HG03108 (cell line): ENCODE data around the gene BACE2.
"Not testable (repeated sequence)": the region's sequence is repeated elsewhere in the genome, so short reads cannot be mapped to it uniquely, and the experiment has no call there.

Experiments
- ATAC-seq: cut with Tn5 transposase; IDR thresholded peaks from one replicate; pipeline ENCODE4 v1.9.1; 2021; ENCODE audit warnings: moderate library complexity; ENCODE audit not compliant: unreplicated experiment

BACE2 gene

DNA sequence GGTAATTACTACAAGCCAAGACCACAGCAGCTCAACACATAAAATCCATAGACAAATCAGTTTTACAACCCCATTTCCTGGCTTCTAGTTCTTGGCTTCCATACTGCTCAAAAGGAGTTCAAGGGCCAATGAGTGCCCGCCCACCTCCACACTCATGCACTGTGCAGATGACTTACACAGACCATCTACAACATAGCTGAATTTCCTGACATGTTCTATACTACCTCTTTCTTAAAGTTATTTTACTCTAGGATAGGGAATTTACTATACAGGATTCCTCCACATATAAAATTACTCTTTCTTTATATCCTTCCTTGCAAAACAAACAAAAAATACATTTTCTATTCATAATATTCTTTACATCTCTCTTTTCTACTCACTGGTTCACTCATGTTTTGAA lies 14.6 kb downstream of the BACE2 start:
- ATAC-seq, result no peak

DNA sequence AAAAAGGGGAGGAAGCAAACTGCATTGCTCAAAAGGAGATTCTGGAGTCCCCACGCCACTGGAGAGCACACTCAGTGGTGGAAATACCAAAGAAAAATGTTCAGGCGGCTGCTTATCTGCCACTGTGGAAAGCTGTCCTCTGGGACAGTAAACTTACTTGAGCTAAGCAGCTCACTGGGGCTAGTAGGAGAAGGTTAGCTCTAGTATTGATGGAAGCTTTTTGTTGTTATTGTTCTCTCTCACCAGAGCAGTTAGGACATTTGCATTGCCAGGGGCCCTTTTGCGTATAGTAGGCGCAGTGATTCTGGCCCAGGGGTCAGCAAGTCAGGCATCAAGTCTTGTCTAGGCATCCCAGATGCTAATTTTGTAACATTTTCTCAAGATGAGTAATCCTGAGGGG lies 15.6 kb downstream of the BACE2 start:
- no peak for ATAC-seq

DNA sequence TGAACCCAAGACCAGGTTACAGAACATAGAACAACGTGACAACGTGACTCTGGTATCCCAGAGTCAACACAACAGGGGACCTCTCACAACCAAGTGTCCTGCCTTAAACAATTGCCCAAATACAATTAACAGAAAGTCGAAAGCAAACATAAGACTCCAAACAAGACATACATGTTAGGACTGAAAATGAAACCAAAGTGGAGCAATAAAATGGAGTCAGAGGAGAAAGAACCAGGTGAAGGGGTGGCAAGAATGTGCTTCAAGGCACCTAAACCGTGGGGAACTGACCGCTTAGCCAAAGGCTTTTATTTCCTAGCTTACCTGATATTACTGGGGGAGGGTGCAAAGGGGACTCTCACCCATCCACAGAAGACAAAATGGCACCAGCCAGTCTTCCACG lies 17.8 kb downstream of the BACE2 start:
- no peak for ATAC-seq

DNA sequence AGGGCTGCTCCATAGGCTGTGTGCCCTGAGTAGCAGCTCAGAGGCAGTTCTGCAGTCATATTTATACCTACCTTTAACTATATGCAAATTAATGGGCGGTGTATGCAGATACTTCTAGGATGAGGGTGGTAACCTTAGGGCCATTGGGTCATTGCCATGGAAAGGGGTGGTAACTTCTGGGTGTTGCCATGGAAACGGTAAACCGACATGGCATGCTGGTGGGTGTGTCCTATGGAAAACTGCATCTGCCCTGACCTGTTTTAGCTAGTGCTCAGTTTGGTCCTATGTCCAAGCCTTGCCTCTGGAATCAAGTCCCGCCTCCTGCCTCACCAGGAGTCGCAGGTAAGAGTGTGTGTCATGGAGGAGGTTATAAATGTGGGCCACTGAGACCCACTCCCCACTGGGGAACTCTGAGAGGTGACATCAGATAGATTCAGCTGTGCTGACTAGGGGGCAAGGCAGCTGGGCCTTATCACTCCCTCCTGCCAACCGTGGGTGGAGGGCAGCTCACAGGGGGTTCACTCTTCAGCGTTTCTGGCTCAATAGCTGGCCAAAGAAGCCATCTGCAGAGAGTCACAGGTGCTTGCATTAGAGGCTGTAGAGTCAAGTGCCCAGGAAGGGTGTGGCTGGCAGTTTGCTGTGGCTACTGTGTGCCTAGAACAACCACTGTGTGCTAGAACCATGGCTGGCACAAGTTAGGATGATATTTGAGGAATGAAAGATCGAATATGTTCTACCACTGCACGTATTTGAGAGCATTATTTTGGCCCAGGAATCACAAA lies 19.0 kb downstream of the BACE2 start:
- no peak for ATAC-seq

DNA sequence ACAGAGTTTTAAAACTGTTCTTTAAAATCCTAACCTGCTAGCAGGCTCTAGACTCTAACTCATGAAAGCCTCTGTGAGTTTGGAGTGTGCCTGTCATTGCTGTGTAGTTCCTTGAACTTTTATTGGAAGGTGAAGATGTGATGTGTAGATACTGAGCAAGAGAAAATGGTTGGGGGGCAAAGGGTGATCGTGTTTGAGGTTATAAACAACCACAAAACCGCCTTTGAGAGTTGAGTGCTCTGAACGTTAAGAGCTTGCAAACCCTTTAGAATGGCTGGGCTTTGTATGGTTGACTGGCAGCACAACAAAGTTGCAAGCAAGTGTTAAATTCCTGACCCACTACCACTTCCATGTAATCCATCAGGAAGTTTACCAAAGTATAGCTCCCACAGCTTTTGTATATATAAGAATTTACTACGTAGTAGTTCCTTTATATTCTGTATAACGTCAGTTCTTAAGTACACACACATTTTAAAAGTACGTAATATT lies 19.6 kb downstream of the BACE2 start:
- no peak for ATAC-seq

DNA sequence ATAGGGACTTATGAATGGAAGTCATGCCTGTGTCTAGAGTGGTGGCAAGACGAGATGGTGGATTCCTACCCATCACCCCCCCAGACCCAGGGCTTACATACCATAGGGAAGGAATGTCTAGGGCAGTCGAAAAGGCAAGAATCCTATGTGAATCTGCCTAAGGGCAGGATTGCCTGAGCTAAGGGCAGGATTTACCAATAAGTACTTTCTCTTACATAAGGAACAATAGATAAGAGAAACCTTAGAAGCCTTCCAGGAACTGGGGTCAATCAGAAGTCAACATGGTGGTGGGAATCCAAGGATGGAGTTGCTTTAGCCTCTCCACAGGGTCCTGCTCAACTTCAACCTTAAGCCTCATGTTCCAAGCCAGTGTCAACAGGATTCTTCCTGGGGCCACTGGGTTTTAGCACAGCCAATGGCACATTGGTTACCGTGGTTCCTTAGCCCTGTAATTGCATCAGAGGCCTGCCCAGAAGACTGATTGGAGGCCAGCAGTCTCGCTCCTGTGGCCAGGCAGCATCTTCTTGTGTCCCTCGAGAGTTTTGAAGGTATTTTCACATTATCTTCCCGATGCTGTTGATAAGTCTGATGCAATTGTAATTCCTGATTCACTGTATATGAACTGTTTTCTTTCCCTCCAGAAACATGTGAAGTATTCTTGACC lies 20.7 kb downstream of the BACE2 start:
- ATAC-seq, result no peak

DNA sequence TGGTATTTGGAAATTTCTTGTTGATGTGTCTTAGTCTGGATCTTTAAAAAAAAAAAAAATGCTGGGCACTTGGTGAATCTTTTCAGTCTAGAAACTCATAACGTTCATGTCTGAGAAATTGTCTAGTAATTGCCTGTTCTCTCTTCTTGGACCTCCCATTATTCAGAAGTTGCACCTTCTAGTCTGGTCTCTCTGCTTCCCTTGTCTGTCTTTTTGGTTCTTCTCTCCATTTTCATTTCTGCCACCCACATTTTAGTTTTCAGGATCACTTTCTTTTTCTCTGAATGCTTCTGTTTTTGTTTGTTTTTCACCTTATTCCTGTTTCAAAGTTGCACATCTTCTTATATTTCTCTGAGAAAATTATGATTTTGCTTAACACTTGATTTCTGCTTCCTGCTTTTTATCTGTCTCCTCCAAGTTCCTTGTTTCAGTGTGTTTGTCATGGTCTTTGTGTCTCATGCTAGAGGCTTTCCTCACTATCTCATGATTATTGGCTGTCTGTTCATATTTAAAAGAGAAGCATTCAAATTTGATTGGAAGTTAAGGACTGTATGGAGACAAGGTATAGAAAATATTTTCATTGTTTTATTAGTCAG lies 21.3 kb downstream of the BACE2 start:
- no peak for ATAC-seq

DNA sequence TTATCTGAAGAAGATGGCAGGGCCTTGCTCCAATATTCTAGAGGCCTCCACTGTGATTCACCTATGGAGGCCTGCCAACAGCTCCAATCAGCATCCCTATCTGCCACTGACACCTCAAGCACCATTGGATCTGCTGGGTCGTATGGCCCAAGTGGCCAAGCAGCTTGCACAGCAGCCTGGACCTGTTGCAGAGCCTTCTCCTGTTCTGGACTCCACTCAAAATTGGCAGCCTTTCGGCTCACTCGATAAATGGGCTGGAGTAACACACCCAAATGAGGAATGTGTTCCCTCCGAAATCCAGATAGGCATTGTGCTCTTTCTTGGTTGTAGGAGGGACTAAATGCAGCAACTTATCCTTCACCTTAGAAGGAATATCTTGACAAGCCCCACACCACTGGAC lies 24.6 kb downstream of the BACE2 start:
- ATAC-seq, result not testable (repeated sequence)

DNA sequence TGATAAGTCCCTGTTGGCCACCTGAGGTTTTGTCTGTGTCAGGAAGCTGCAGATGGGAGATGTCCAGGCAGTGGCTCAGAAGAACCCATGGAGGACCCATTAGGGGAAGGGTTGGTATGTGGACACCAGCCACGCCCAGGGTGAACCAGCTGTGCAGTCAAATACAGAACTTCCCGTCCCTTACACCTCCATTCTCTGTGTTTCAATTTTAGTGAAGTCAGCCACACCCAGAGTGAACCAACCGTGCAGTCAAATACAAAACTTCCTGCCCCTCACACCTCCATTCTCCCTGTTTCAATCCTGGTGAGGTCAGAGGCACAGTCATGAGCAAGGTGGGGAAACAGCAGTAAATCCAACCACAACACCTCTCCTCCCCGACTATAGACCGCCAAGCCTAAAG lies 27.4 kb downstream of the BACE2 start:
- ATAC-seq, result no peak

DNA sequence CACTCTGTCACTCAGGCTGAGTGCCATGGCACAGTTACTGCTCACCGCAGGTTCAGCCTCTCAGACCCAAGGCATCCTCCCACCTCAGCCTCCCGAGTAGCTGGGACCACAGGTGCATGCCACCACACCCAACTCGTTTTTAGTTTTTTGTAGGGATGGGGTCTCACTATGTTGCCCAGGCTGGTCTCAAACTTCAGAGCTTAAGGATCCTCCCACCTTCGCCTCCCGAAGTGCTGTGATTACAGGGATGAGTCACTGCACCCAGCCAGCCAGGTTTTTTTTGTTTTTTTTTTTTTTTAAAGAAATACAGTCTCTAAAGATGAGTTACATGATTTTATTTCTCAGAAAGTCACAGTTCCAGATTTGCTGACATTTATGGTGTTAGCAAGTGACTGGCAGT lies 29.0 kb downstream of the BACE2 start:
- ATAC-seq, result no peak

DNA sequence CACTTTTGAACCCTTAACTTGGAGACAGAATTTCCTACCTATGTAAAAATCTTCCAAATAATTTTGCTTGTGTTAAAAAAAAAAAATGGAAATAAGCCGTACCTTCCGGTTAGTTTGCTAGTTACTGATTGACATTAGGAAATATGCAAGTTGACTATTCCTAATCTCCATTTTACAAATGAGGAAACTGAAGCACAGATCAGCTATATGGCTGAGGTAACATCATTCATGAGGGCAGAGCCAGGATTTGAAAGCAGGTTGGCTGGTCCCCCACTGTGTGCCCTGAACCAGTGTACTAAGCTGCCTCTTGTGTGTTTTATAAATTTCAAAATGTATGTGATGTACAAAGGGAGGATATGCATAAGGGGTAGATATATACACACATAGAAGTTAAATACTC lies 29.6 kb downstream of the BACE2 start:
- no peak for ATAC-seq

DNA sequence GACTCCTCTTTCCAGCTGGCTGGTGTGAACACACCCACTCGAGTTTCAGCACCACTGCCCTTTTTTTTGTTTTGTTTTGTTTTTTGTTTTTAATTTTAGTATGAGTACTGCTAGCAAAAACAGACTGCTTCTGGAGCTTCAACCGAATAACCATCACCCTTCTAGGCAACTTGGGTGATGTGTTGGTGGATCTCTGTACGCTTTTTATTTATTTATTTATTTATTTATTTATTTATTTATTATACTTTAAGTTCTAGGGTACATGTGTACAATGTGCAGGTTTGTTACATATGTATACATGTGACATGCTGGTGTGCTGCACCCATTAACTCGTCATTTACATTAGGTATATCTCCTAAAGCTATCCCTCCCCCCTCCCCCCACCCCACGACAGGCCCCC lies 30.7 kb downstream of the BACE2 start:
- not testable (repeated sequence) for ATAC-seq

DNA sequence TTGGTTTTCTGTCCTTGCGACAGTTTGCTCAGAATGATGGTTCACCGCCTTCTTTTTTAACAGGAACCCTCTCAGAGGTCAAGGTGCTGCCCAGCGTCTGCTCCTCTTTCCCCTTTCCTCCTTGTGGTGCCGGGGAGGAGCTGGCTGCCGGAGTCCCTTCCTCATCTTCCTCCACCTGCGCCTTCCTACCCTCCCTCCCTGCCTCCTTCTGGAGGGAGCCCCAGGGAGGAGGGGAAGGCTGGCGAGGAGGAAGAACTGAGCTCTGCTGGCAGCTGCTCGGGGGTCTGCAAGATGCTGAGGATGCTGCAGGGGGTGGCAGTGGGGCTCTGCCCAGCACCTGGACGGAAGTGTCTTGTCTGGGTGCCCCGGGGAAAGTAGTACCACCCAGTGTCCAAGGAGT lies 31.2 kb downstream of the BACE2 start:
- no peak for ATAC-seq

DNA sequence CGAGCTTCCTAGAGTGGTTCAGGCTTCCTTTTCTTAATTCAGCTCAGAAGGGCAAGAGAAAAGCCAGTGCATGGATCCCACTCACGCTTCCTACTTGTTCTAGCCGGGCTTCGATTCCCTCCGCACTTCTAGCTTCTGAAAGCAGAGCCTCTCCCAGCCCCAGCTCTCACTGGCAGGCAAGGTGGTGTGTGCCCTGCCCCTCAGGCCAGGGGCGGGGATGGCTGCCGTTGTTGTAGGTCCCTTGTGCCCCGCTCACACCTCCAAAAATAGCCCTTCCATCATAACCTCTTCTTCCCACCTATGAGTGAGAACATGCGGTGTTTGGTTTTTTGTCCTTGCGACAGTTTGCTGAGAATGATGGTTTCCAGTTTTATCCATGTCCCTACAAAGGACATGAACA lies 31.6 kb downstream of the BACE2 start:
- no peak for ATAC-seq

DNA sequence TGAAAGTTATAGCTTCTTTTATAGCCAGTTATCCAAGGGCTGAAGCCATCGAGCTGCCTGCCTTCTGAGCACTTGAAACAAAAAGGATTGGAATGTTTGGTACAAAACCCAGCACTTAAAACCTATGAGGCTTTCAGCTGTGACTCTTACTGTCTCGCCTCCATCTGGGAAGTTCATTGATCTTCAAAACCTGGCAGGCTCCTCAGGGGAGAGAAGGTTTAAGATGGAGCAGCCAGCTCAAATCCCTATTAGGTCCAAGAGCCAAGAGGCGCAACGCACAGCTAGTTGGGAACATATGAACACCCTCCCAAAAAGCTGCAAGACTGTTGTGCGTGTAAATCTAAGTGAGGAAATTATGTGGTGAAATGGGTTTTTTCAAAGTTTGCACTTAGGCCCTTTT lies 33.4 kb downstream of the BACE2 start:
- ATAC-seq, result no peak

DNA sequence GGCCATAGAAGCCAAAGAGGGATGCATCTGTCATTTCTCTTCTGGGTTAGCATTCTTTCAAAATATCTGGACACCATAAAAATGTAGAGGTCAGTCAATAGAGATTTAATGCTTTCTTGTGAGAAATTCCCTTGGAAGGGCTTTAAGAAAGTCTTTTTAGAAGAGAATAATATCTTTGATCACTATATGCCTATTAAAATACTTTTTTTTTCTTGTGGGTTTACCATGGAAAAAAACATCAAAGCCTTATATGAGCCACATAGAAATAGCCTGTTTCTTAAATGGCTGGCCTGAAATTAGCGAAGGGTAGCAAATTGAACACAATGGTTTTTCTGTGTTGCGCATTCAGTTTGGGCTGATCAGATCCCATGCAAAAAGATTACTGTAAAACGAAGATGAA lies 36.8 kb downstream of the BACE2 start:
- ATAC-seq, result no peak

DNA sequence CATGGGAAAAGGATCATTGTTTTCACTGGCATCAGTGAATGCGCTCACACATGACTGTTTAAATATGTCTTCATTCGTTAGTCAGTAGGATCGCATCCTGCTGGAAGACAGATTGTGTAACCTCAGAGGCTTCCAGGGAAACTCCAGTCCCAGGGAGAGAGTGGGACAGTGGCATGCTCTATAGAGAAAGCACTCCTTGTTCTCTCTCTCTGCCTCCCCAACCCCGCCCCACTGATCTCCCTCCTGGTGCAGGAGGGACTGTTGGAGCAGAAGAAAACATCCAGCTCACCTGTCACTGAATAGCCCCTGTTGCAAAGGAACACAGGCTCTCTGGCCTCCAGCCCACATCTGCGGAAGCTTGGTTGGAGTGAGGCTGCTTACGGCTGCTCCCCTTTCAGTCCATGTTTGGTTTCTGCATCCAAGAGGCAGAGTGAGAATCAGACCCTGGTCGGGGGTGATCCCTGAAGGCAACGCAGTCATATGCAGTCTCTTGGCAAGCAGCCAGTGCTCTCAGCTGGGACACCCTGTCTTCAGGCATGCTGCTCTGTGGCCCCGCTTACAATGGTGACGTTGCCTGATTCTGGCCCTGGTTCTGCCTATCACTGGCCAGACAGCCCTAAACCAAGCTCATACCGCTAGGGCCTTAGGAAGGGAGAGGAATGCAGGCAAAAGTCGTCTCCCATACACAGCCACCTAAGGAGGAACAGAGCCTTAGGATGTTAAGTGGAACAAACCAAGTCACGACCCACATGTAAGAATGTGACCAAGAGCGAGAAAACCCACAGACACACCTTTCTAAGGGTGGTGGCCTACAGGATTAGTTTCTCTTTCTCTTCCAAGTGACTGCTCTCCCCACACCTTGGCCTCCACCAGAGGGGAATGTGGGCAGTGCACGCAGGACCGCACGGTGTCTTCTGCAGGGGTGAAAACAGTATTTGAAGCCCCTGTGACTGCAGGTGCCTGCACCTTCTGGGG lies 39.7 kb downstream of the BACE2 start:
- ATAC-seq, result no peak

DNA sequence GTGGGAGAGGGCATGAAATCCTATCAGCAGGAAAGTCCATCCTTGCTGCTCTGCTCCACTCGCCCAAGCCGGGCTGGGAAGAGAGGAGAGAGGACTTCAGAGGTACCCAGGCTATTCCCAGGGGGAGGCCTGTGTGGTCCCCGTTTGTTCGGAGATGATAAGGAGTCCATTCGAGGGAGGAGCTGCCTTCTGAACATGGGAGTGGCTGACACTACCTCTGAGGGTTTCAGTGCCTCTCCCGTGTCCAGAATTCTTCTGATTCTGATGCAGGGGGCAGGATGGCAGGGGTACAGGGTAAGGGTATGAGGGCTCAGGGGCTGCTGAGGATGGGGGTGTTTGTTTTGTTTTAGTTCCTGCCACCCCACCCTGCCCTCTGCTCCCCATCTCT lies 40.4 kb downstream of the BACE2 start:
- ATAC-seq, result no peak

DNA sequence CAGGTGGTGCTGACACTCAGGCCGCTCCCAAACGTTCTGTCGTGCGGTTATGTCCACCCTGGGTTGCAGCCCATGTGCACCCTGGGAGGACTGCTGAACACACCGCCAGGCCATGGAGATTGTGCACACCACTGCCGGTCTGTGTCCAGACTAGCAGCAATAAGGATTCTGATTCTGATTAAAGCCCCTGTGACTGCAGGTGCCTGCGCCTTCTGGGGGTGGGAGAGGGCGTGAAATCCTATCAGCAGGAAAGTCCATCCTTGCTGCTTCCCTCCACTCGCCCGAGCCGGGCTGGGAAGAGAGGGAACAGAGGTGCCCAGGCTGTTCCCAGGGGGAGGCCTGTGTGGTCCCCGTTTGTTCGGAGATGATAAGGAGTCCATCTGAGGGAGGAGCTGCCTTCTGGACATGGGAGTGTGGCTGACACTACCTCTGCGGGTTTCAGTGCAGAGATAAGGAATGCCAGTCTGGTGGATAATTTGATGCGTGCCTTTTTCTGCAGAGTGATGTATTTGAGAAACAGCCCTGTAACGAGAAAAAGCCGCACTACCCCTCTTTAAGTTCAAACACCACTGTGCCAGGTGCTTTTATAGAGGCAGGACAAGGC lies 41.2 kb downstream of the BACE2 start:
- ATAC-seq, result no peak

DNA sequence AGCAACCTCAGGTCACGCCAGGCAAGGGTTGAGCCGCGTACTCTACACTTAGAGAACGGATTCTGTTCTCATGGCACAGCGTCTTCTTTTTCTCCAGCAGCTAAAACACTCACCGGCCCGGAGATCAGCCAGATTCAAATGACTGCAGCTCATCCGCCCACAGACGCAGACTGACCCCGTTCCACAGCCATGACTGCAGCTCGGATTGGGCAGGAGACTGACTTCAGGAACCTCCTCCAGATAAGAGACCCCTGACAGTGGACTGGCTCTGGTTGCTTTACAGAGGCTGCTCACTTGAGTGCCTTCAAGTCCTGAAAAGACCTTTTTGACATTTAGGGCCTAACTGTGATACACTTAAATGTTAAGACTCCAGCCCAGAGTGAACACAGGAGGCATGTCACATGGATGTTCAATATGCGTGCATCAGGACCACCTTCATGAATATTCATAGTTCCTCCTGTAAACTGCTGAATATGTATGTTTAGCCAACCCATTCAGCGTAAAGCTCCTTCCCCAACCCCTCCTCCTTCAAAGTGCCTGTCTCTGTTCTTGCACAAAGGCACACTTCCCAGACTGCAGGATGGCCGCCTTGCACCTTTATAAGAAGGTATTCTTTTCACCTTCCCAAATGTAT lies 42.6 kb downstream of the BACE2 start:
- no peak for ATAC-seq
